ENCODE data around the gene THAP8. TPM values are rescaled to one million over a fixed set of nuclear protein-coding genes. Genes with fewer than 3 reads are reported as not detected.

The THAP8 gene, protein sequence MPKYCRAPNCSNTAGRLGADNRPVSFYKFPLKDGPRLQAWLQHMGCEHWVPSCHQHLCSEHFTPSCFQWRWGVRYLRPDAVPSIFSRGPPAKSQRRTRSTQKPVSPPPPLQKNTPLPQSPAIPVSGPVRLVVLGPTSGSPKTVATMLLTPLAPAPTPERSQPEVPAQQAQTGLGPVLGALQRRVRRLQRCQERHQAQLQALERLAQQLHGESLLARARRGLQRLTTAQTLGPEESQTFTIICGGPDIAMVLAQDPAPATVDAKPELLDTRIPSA
- 3.6 and 8.9 TPM in 2 replicates for total RNA-seq (2014; rRNA removed; shearing (Covaris generic); ENCODE audit: low replicate concordance)

DNA sequence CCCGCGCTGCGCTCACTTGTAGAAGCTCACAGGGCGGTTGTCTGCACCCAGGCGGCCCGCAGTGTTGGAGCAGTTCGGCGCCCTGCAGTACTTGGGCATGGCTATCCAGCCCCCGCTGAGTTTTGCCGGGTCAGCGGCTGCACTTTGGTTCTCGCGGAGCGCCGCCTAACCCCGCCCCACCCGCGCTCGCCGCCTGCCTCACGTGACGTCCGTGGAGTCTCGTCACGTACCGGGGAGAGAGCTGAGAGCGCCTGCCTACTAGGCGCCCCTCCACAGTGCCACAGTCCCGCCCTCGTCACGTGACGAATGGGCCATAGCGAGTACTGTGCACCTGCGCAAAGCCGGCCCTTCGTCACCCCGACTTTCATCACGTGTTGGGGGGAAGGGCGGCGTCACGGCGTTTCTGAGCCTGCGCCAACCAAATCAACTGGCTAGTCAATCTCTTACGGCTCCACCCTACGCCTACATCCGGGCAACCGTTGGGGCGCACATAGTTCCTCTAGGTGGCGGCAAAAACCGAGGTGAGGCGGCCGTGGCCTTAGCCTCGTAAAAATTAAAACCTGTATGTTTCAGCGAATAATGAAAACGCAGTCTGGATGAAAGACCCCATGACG is at the start of gene THAP8:
Gene THAP8 (minus strand): TSS at position 167 of the 614 bp plus-strand sequence. CDS start 68 bp downstream, at position 99.
- peaks cover 49% of the 10 kb centered on the region for H3K79me2 ChIP-seq (ENCODE audit: low read length)
- H3K4me1 ChIP-seq (ENCODE audit: low read length): peaks cover 58% of the 10 kb centered on the region
- H3K9me3 ChIP-seq (ENCODE audit: low read length): no peaks in the 10 kb centered on the region
- 0 out of 2 replicates have a peak, but pooled peaks cover 3% of the 10 kb centered on the region for H4K20me1 ChIP-seq (ENCODE audit: insufficient read depth, low read depth, low read length)
- DNase-seq: peak; percentile 100
- H2AFZ ChIP-seq (ENCODE audit: low read length): peak within 1 kb of the TSS; percentile 87; the same call in 1 of the 2 replicates
- H3K4me3 ChIP-seq (ENCODE audit: low read length): peak within 1 kb of the TSS; percentile 94
- peak within 1 kb of the TSS; percentile 91 for H3K4me2 ChIP-seq (ENCODE audit: low read depth, low read length, poor library complexity, severe bottlenecking)
- no peaks in the 10 kb centered on the region for H3K9me2 ChIP-seq (replicated peaks; ENCODE audit: insufficient read depth, low read length)
- no peaks in the 10 kb centered on the region for H3K27me3 ChIP-seq (ENCODE audit: low read length)
- H3K27ac ChIP-seq (ENCODE audit: low read length): peak within 1 kb of the TSS; percentile 90
- peak within 1 kb of the TSS; percentile 90 for H3K9ac ChIP-seq (ENCODE audit: low read length)
- H3K36me3 ChIP-seq (ENCODE audit: insufficient read depth, low read length): peaks cover 4% of the 10 kb centered on the region; the same call in 1 of the 2 replicates

DNA sequence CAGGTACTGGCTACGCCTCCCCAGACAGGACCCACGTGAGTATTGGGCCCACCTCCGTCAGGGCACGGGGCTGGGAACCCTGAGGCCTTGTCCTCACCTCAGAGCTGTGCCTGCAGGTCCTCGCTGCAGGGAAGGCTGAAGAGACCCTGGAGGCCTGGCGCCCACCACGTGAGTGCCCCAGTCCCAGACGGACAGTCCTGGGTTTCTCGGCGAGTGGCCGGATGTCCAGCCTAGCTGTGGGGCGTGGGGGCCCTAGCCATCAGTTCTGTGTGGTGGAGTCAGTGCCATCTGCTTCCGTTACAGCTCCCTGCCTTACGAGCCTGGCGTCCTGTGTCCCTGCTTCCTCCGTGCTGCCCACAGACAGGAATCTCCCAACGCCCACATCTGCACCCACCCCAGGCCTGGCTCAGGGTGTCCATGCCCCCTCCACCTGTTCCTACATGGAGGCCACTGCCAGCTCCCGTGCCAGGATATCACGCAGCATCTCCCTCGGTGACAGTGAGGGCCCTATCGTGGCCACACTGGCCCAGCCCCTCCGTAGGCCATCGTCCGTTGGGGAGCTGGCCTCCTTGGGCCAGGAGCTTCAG is 49.0 kb upstream of the THAP8 start:
- H3K9me3 ChIP-seq (ENCODE audit: low read length): no peaks in the 10 kb centered on the region
- H3K4me2 ChIP-seq (ENCODE audit: low read depth, low read length, poor library complexity, severe bottlenecking): no peak overlapping the region
- H3K4me1 ChIP-seq (ENCODE audit: low read length): peaks cover 12% of the 10 kb centered on the region
- no peaks in the 10 kb centered on the region for H3K79me2 ChIP-seq (ENCODE audit: low read length)
- no peak for DNase-seq
- peaks cover 25% of the 10 kb centered on the region for H3K36me3 ChIP-seq (ENCODE audit: insufficient read depth, low read length)
- no peak overlapping the region for H3K27ac ChIP-seq (ENCODE audit: low read length)
- H3K4me3 ChIP-seq (ENCODE audit: low read length): no peak overlapping the region
- H2AFZ ChIP-seq (ENCODE audit: low read length): no peak overlapping the region
- peaks cover 15% of the 10 kb centered on the region; the same call in 1 of the 2 replicates for H4K20me1 ChIP-seq (ENCODE audit: insufficient read depth, low read depth, low read length)
- no peaks in the 10 kb centered on the region for H3K27me3 ChIP-seq (ENCODE audit: low read length)
- H3K9ac ChIP-seq (ENCODE audit: low read length): no peak overlapping the region
- H3K9me2 ChIP-seq (replicated peaks; ENCODE audit: insufficient read depth, low read length): no peaks in the 10 kb centered on the region

DNA sequence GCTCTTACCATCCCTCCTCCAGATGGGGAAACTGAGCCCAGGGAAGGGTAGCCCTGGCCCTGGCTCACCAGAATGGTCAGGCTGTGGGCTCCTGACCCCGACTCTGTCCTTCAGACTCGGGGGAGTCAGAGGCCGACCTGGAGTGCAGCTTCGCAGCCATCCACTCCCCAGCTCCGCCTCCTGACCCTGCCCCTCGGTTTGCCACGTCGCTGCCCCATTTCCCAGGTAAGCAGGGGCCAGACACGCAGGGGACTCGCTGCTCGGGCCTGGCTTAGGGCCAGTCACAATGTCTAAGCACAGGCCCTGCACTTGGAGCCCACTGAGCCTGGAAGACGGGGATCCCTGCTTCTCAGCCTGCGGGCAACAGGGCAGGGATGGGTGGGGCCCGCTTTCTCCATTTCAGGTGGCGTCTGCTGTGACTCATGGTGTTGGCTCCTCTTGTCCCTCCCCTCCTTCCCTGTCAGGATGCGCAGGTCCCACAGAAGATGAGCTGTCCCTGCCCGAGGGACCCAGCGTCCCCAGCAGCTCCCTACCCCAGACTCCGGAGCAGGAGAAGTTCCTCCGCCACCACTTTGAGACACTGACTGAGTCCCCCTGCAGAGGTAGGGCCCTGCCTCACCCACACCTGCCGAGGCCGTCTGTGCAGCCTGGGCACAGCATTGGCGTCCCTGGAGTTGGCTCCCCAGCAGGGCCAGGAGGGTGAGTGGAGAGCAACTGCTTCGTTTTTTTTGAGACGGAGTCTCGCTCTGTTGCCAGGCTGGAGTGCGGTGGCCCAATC is 47.7 kb upstream of the THAP8 start:
- peaks cover 29% of the 10 kb centered on the region for H3K36me3 ChIP-seq (ENCODE audit: insufficient read depth, low read length)

GRCh38 chr19:36100476-36100875 is 46.4 kb upstream of the THAP8 start:
- Histone ChIP-seq H3K27ac (ENCODE audit: low read length) (0 out of 2 replicates have a peak overlapping the region, but pooled peaks have one; percentile 19), H3K36me3 (ENCODE audit: insufficient read depth, low read length) (peaks cover 29% of the 10 kb centered on the region), H3K9me2 (replicated peaks; ENCODE audit: insufficient read depth, low read length) (no peaks in the 10 kb centered on the region), H2AFZ (ENCODE audit: low read length) (no peak overlapping the region), H3K4me3 (ENCODE audit: low read length) (no peak overlapping the region), H3K4me2 (ENCODE audit: low read depth, low read length, poor library complexity, severe bottlenecking) (no peak overlapping the region), H3K4me1 (ENCODE audit: low read length) (peaks cover 12% of the 10 kb centered on the region), H3K9me3 (ENCODE audit: low read length) (no peaks in the 10 kb centered on the region), H3K9ac (ENCODE audit: low read length) (no peak overlapping the region), H3K79me2 (ENCODE audit: low read length) (no peaks in the 10 kb centered on the region), H3K27me3 (ENCODE audit: low read length) (no peaks in the 10 kb centered on the region), H4K20me1 (ENCODE audit: insufficient read depth, low read depth, low read length) (peaks cover 5% of the 10 kb centered on the region; the same call in 1 of the 2 replicates)
- DNase-seq: no peak

More for the DNA sequence above, 47.7 kb upstream of the THAP8 start:
- H3K9ac ChIP-seq (ENCODE audit: low read length): no peak overlapping the region
- no peak overlapping the region for H3K4me3 ChIP-seq (ENCODE audit: low read length)
- peaks cover 7% of the 10 kb centered on the region; the same call in 1 of the 2 replicates for H4K20me1 ChIP-seq (ENCODE audit: insufficient read depth, low read depth, low read length)
- no peaks in the 10 kb centered on the region for H3K9me2 ChIP-seq (replicated peaks; ENCODE audit: insufficient read depth, low read length)
- DNase-seq: no peak
- H3K27ac ChIP-seq (ENCODE audit: low read length): no peak overlapping the region
- no peaks in the 10 kb centered on the region for H3K79me2 ChIP-seq (ENCODE audit: low read length)
- H2AFZ ChIP-seq (ENCODE audit: low read length): no peak overlapping the region
- peaks cover 12% of the 10 kb centered on the region for H3K4me1 ChIP-seq (ENCODE audit: low read length)
- H3K4me2 ChIP-seq (ENCODE audit: low read depth, low read length, poor library complexity, severe bottlenecking): no peak overlapping the region
- no peaks in the 10 kb centered on the region for H3K27me3 ChIP-seq (ENCODE audit: low read length)
- no peaks in the 10 kb centered on the region for H3K9me3 ChIP-seq (ENCODE audit: low read length)

DNA sequence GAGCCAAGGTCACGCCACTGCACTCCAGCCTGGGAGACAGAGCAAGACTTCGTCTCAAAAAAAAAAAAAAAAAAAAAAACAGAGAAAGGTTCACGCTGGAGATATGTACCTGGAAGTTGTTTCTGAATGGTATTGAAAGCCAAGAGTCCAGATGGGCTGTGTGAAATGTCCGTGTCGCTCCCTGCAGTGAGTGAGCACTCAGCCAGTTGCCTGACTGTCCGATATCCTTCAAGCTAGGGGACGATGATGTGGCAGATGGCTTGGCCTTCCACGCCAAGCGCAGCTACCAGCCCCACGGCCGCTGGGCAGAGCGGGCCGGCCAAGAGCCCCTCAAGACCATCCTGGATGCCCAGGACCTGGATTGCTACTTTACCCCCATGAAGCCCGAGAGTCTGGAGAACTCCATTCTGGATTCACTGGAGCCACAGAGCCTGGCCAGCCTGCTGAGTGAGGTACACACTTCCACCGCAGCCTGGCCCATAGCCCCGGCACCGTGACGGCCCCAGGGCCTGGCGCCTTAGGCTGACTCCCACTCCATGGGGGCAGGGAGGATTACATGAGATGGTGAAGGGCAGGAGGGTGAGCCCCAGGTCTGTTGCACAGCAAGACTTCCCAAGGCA is 45.2 kb upstream of the THAP8 start:
- H3K36me3 ChIP-seq (ENCODE audit: insufficient read depth, low read length): peaks cover 26% of the 10 kb centered on the region; the same call in 1 of the 2 replicates
- peaks cover 5% of the 10 kb centered on the region; the same call in 1 of the 2 replicates for H4K20me1 ChIP-seq (ENCODE audit: insufficient read depth, low read depth, low read length)
- no peak overlapping the region for H3K27ac ChIP-seq (ENCODE audit: low read length)
- no peak overlapping the region for H3K4me3 ChIP-seq (ENCODE audit: low read length)
- no peak overlapping the region for H3K4me2 ChIP-seq (ENCODE audit: low read depth, low read length, poor library complexity, severe bottlenecking)
- no peaks in the 10 kb centered on the region for H3K9me2 ChIP-seq (replicated peaks; ENCODE audit: insufficient read depth, low read length)
- no peaks in the 10 kb centered on the region for H3K79me2 ChIP-seq (ENCODE audit: low read length)
- peaks cover 12% of the 10 kb centered on the region for H3K4me1 ChIP-seq (ENCODE audit: low read length)
- no peak overlapping the region for H3K9ac ChIP-seq (ENCODE audit: low read length)
- no peaks in the 10 kb centered on the region for H3K9me3 ChIP-seq (ENCODE audit: low read length)
- no peak for DNase-seq
- H3K27me3 ChIP-seq (ENCODE audit: low read length): no peaks in the 10 kb centered on the region
- no peak overlapping the region for H2AFZ ChIP-seq (ENCODE audit: low read length)

GRCh38 chr19:36097036-36097435 is 43.0 kb upstream of the THAP8 start:
- Histone ChIP-seq H3K4me2 (ENCODE audit: low read depth, low read length, poor library complexity, severe bottlenecking) (no peak overlapping the region), H2AFZ (ENCODE audit: low read length) (no peak overlapping the region), H3K9ac (ENCODE audit: low read length) (no peak overlapping the region), H3K4me3 (ENCODE audit: low read length) (no peak overlapping the region), H3K9me2 (replicated peaks; ENCODE audit: insufficient read depth, low read length) (no peaks in the 10 kb centered on the region), H3K79me2 (ENCODE audit: low read length) (no peaks in the 10 kb centered on the region), H3K27ac (ENCODE audit: low read length) (no peak overlapping the region), H3K4me1 (ENCODE audit: low read length) (peaks cover 12% of the 10 kb centered on the region), H4K20me1 (ENCODE audit: insufficient read depth, low read depth, low read length) (no peaks in the 10 kb centered on the region), H3K27me3 (ENCODE audit: low read length) (no peaks in the 10 kb centered on the region), H3K9me3 (ENCODE audit: low read length) (no peaks in the 10 kb centered on the region), H3K36me3 (ENCODE audit: insufficient read depth, low read length) (peaks cover 27% of the 10 kb centered on the region; the same call in 1 of the 2 replicates)
- DNase-seq: no peak

GRCh38 chr19:36093687-36094086 is 39.6 kb upstream of the THAP8 start:
- Histone ChIP-seq H3K27me3 (ENCODE audit: low read length) (no peaks in the 10 kb centered on the region), H3K9me3 (ENCODE audit: low read length) (no peaks in the 10 kb centered on the region), H3K79me2 (ENCODE audit: low read length) (no peaks in the 10 kb centered on the region), H3K4me3 (ENCODE audit: low read length) (no peak overlapping the region), H3K9me2 (replicated peaks; ENCODE audit: insufficient read depth, low read length) (no peaks in the 10 kb centered on the region), H3K4me2 (ENCODE audit: low read depth, low read length, poor library complexity, severe bottlenecking) (no peak overlapping the region), H3K27ac (ENCODE audit: low read length) (no peak overlapping the region), H3K9ac (ENCODE audit: low read length) (no peak overlapping the region), H2AFZ (ENCODE audit: low read length) (no peak overlapping the region), H3K4me1 (ENCODE audit: low read length) (no peaks in the 10 kb centered on the region), H3K36me3 (ENCODE audit: insufficient read depth, low read length) (peaks cover 28% of the 10 kb centered on the region; the same call in 1 of the 2 replicates), H4K20me1 (ENCODE audit: insufficient read depth, low read depth, low read length) (no peaks in the 10 kb centered on the region)
- no peak for DNase-seq
